ENCODE measurements around the gene ZSCAN25. TPM values are rescaled to one million over a fixed set of nuclear protein-coding genes. Genes with fewer than 3 reads are reported as not detected.

The ZSCAN25 gene
- total RNA-seq, 1 donor from 2014 or later = 26.6 TPM

DNA sequence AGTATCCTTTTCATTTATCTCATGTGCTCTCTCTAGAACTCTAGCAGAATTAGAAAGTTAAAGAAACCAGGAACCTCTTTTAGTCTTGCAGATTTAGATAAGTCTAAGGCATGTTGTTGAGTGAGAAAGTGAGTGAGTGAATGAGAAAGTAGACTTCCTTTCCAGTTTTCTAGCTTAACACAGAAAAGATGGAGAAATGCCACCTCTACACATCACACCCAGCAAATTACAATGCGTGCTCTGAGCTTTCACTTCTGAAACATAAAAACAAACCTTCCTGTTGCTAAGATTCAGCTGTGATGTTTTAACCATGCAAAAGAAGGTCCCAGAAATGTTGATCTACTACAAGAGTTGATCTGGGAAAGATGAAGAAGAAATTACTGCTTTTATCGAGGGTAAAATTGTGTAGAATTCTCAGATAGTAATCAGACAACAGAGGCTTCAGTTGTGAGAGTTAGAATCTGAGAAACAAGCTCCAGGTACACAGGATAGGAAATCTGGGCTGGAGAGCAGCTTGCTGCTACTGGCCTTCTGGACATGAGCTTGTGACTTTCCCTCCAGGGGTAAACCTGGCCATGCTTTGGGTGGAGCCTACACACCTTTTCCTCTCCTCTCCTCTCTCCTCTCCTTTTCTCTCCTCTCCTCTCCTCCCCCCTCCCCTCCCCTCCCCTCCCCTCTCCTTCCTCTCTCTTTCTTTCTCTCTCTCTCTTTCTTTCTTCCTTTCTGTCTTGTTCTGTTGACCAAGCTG is 58.4 kb downstream of the ZSCAN25 start:
- Mint-ChIP-seq H3K4me3 (no peak overlapping the region), H3K36me3 (peaks cover 2% of the 10 kb centered on the region), H3K27ac (peak overlapping the region; percentile 34), H3K27me3 (ENCODE audit: low read depth) (no peaks in the 10 kb centered on the region), H3K4me1 (peaks cover 26% of the 10 kb centered on the region), H3K9me3 (no peaks in the 10 kb centered on the region)
- no peak for TF ChIP-seq CTCF (IDR thresholded peaks at IDR 0.05; ENCODE audit: unreplicated experiment)
- no peak for DNase-seq (ENCODE audit: low spot score in 2 of 2, unreplicated experiment in 2 of 2)

GRCh38 chr7:99677013-99677647 is 60.4 kb downstream of the ZSCAN25 start:
- peaks cover 28% of the 10 kb centered on the region for H3K4me1 Mint-ChIP-seq
- H3K36me3 Mint-ChIP-seq = peaks cover 6% of the 10 kb centered on the region
- DNase-seq (ENCODE audit: low spot score in 2 of 2, unreplicated experiment in 2 of 2) = no peak
- H3K27me3 Mint-ChIP-seq (ENCODE audit: low read depth) = no peaks in the 10 kb centered on the region
- TF ChIP-seq CTCF (IDR thresholded peaks at IDR 0.05; ENCODE audit: unreplicated experiment) = no peak
- H3K27ac Mint-ChIP-seq = no peak overlapping the region
- no peak overlapping the region for H3K4me3 Mint-ChIP-seq
- peaks cover 17% of the 10 kb centered on the region for H3K9me3 Mint-ChIP-seq

DNA sequence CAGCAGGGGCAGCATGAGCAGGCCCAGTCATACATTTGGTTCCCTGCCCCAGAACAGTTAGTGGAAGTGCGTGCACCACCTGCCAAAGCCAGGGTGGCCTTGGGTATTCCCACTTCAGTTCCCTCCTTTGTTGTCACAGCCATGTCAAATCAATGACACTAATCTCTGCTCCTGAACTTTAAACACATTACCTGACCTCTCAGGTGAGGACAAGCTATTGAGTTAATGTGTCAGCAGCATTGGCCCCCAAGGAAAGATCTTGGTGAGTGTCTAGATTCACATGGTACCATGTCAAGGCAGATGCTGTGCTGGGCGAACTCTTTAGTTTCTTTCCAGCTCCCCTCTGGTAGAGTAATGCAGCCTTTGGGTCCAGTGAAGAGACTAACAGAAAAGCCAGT is 60.9 kb downstream of the ZSCAN25 start:
- Mint-ChIP-seq H3K36me3 (peaks cover 10% of the 10 kb centered on the region), H3K9me3 (peaks cover 23% of the 10 kb centered on the region), H3K4me3 (no peak overlapping the region), H3K27me3 (ENCODE audit: low read depth) (no peaks in the 10 kb centered on the region), H3K27ac (no peak overlapping the region), H3K4me1 (peaks cover 28% of the 10 kb centered on the region)
- DNase-seq (ENCODE audit: low spot score in 2 of 2, unreplicated experiment in 2 of 2) = no peak
- no peak for TF ChIP-seq CTCF (IDR thresholded peaks at IDR 0.05; ENCODE audit: unreplicated experiment)

GRCh38 chr7:99679032-99679399 is 62.3 kb downstream of the ZSCAN25 start:
- no peak for DNase-seq (ENCODE audit: low spot score in 2 of 2, unreplicated experiment in 2 of 2)
- Mint-ChIP-seq H3K36me3 (peaks cover 12% of the 10 kb centered on the region), H3K27me3 (ENCODE audit: low read depth) (no peaks in the 10 kb centered on the region), H3K4me1 (peaks cover 28% of the 10 kb centered on the region), H3K4me3 (peak overlapping the region; percentile 44), H3K9me3 (peaks cover 28% of the 10 kb centered on the region), H3K27ac (peak overlapping the region; percentile 68)
- TF ChIP-seq CTCF (IDR thresholded peaks at IDR 0.05; ENCODE audit: unreplicated experiment) = no peak

DNA sequence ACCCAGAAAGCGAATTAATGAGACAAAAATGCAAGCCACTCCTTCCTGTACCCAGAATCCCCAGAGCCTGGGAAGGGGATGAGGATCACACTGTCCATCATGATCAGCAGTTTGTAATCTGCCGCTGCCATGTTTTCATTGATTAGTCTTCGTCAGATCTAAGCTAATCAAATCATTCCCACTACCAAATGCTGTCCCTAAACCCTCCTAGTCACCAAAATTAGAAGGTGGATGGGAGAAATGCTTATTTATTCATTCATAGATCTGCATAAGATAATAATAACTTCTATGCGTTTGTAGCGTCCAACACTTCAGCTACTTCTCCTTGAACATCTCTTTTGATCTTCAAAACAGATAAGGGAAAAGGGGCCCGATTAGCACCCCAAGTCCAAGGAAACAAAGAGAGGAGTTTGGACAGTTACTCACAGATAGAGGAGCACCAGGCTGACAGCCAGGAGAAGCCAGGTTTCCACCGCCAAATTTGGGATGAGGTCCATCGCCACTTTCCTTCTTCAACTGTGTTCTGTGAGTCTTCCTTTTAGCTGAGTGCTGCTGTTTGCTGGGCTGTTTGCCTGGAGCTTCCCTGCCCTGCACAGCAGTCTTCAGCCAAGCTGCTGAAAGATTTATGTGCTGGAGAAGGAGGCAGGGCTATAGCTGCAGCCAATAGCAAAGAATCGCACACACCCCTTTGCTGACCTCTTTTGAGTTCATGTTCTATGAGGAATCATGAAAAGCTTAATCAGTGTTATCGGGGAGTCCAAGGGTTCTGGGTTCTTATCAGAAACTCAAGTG is 62.9 kb downstream of the ZSCAN25 start, which contains the start of gene CYP3A5:
Gene CYP3A5, minus strand, starts transcription at position 597 of the 792 bp plus-strand sequence. Its CDS starts 100 bp downstream, at position 497.
- no peak for TF ChIP-seq CTCF (IDR thresholded peaks at IDR 0.05; ENCODE audit: unreplicated experiment)
- Mint-ChIP-seq H3K4me1 (peaks cover 28% of the 10 kb centered on the region), H3K27ac (peak within 1 kb of the TSS; percentile 68), H3K36me3 (peaks cover 12% of the 10 kb centered on the region), H3K27me3 (ENCODE audit: low read depth) (no peaks in the 10 kb centered on the region), H3K4me3 (peak within 1 kb of the TSS; percentile 44), H3K9me3 (peaks cover 28% of the 10 kb centered on the region)
- no peak for DNase-seq (ENCODE audit: low spot score in 2 of 2, unreplicated experiment in 2 of 2)

Other genes with a start within 250 kb of the ZSCAN25 start
- 30.0 to 35.3 TPM (median 32.5 TPM) in 3 replicates for gene ARPC1B, start 242.2 kb upstream of the ZSCAN25 start, total RNA-seq
- 98.2 to 103 TPM (median 99.4 TPM) in 3 replicates for gene PDAP1, start 208.3 kb upstream of the ZSCAN25 start, total RNA-seq
- 63.1 to 79.2 TPM (median 70.3 TPM) in 3 replicates for gene BUD31, start 208.0 kb upstream of the ZSCAN25 start, total RNA-seq
- gene PTCD1, start 178.1 kb upstream of the ZSCAN25 start, total RNA-seq = 6.7 to 12.3 TPM (median 10.5 TPM) in 3 replicates
- gene CPSF4, start 178.0 kb upstream of the ZSCAN25 start, total RNA-seq = 67.5 to 72.8 TPM (median 69.5 TPM) in 3 replicates
- 223 to 243 TPM (median 235 TPM) in 3 replicates for gene ATP5MF, start 150.8 kb upstream of the ZSCAN25 start, total RNA-seq
- gene ZNF789, start 144.1 kb upstream of the ZSCAN25 start, total RNA-seq = 24.9 to 27.2 TPM (median 27.0 TPM) in 3 replicates
- 30.1 to 31.3 TPM (median 31.3 TPM) in 3 replicates for gene ZNF394, start 116.7 kb upstream of the ZSCAN25 start, total RNA-seq
- 14.4 to 14.6 TPM (median 14.4 TPM) in 3 replicates for gene ZKSCAN5, start 112.3 kb upstream of the ZSCAN25 start, total RNA-seq
- gene FAM200A, start 64.8 kb upstream of the ZSCAN25 start, total RNA-seq = 8.0 to 9.4 TPM (median 9.3 TPM) in 3 replicates
- 83.5 to 84.9 TPM (median 84.7 TPM) in 3 replicates for gene ZNF655, start 58.3 kb upstream of the ZSCAN25 start, total RNA-seq
- gene TMEM225B, start 18.7 kb upstream of the ZSCAN25 start, total RNA-seq = 2.5 to 3.6 TPM (median 3.2 TPM) in 3 replicates
- 9.0 to 10.1 TPM (median 9.2 TPM) in 3 replicates for gene CYP3A5, start 63.0 kb downstream of the ZSCAN25 start, total RNA-seq
- gene CYP3A7, start 118.2 kb downstream of the ZSCAN25 start, total RNA-seq = 0.33 TPM in 1 of 3 replicates, not detected in the others
- not detected in 3 replicates for gene CYP3A4, start 167.2 kb downstream of the ZSCAN25 start, total RNA-seq
- 0.40 TPM in 1 of 3 replicates, not detected in the others for gene CYP3A43, start 211.1 kb downstream of the ZSCAN25 start, total RNA-seq

Data from mesothelial cell of epicardium (in vitro differentiated cells).